Left kidney (tissue), 2 donors: Measurements from ENCODE around the gene WDR70. TPM values are rescaled to one million over a fixed set of nuclear protein-coding genes. Genes with fewer than 3 reads are reported as not detected.
"Not testable (repeated sequence)": the region's sequence is repeated elsewhere in the genome, so short reads cannot be mapped to it uniquely, and the experiment has no call there.

Experiments
- DNase-seq: peaks from one replicate; pipeline ENCODE4 v3.0.0-alpha.2; 2013
- polyA plus RNA-seq: library from polyadenylated mRNA; unstranded; fragments of 120-200 nt; gene quantifications from one replicate; pipeline ENCODE4 v1.2.1, GENCODE V29; 2013; ENCODE audit not compliant: insufficient read length

The WDR70 gene
- polyA plus RNA-seq, 1 donor: 56.7 TPM

DNA sequence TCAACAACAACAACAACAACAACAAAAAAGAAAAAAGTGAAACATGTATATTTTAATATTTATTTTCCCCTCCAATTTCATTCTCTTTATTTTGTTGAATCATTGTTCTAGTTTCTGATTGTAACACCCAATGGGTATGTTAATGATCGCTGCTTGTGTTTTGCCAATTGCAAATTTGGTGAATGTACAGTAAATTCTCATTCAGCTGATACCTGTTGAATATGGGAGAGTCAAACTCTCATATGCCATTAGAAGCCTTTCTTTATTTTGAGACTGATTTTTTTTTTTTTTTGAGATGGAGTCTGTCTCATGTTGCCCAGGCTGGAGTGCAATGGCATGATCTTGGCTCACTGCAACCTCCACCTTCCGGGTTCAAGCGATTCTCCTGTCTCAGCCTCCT lies 72.9 kb downstream of the WDR70 start:
- not testable (repeated sequence) for DNase-seq

DNA sequence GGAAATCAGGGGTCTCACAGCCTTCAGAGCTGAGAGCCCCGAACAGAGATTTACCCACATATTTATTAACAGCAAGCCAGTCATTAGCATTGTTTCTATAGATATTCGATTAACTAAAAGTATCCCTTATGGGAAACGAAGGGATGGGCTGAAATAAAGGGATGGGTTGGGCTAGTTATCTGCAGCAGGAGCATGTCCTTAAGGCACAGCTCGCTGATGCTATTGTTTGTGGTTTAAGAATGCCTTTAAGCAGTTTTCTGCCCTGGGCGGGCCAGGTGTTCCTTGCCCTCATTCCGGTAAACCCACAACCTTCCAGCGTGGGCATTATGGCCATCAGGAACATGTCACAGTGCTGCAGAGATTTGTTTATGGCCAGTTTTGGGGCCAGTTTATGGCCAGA lies 74.1 kb downstream of the WDR70 start:
- not testable (repeated sequence) for DNase-seq

DNA sequence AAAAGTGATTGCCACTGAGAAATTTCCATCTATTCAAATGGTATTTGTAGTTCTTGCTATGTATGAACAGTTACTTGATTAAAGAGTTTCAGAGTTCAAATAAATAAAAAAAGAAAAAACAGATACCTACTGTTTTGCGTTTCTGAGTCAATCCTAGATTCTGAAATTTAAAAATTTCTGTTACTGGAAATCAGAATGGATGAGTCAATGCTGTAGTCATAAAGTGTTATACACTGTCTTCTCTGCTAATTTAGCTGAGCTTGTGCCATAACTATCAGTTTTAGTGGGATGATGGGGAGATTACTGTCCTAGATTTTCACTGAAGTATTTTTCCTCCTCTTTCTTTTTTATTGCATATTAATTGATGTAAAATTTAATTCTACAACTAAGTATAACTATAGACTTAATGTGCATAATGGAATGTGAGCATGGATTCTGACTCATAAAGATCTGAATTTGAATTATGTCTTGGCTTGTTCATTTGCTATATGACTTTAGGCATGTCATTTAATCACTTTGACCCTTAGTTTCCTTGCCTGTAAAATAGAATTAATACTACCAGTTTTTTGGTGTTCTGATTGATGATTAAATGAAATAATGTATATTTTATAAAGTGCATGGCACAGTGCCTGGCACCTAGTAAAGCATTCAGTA lies 75.4 kb downstream of the WDR70 start:
- DNase-seq: not testable (repeated sequence)

DNA sequence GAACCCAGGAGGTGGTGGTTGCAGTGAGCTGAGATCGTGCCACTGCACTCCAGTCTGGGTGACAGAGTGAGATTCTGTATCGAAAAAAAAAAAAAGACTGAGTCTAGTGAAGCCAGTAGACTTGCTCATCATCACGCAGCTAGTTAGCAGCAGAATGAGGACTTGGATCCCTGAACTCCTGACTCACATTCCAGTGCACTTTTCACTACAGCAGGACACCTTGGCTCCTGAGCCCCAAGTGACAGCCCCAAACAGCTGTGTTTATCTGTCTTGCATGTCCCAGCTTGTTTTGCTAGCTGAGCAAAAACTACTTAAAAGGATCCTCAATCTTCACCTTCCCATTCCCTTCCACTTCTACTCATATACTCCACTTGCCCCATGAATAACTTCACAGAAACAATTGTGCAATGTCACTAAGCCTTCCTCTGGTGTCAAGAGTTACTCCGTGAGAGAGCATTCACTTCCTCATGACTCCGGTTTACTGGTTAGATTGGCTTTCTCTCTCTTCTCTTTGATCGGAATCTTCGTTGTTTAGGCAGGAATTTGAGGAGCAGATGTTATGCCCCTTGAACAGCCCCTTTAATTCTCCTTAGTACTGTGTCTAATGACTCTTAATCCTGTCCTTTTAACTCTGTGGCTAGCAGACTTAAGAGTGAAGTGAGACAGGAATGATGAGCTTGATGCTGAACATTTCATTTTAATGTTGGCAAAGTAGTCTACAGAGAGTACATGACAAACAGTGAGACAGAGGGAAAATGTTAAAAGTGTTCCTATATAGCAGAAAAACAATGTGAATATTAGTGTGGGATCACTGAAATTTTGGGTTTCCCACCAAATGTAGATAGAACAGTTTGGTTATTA lies 84.3 kb downstream of the WDR70 start:
- DNase-seq: not testable (repeated sequence)

DNA sequence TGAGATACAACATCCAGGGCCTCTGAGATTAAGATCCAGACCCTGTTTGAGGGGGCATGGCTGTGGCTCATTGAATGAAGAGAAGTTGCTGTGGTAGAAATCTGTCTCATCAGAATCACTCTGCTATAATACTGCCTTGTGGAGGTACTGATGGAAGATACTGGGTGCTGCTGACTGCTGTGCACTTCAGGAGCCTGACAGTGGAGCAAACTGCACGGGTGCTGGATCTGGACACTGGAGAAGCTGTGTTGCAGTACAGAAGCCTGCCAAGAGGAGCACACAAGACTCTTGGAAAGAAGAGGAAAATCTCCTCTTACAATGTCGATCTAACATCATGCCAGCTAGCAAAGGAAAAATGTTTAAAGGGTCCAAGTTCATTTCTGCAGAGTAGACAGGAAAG lies 85.5 kb downstream of the WDR70 start:
- not testable (repeated sequence) for DNase-seq

DNA sequence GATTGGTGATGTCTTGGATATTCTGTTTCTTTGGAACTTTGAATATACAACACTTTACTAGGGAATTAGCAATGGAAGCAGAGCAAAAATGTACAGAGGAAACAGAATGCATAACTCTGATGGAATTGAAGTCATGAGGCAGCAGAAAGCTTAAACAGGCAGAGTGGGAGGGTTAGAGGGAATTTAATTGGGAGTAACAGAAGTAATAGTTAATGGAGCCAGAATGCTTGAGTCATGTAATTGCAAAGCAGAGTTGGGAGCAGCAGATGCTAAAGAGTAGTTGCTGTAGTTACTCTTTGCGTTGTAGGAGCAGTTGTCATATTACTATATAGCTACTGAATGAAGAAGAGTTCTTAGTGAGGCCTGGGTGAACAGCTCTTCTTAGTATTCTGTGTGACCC lies 90.3 kb downstream of the WDR70 start:
- not testable (repeated sequence) for DNase-seq

DNA sequence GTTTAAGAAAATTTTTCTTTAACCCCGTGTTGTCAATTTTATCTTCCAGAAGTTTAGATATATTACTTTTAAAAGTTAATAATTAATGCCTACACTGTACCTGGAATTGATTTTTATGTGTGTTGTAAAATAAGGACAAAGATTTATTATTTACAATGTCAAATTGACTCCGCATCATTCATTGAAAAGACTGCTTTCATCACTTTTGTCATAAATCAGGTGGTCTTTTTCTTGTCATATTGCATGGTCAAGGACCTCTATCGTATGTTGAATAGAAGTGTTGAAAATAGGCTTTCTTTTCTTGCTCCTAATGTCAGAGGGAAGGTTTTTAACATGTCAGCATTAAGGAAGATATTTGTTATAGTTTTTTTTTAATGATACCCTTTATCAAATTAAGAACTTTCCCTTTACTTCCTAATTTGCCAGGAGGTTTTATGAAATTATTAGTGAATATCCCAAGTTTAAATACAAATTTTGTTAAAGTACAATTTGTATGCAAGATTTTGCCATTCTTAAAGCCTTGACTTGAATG lies 92.6 kb downstream of the WDR70 start:
- no peak for DNase-seq

DNA sequence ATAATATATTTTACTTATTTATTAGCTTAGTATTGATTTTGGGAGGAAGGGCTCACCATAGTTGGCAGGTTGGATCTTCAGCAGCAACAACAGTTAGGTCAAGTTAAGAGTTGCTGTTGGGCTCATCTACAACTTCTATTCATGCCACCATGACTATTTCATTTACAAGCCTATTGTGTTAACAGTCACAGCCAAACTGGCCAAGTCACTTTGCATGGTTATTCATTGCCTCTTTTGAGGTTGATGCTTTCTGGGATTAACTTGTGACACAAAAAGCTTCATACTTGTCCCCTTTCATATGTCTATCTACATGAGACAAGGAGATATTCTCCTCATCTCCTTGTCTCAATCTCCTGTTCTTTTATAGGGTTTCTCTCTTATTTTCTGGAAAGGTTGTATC lies 98.3 kb downstream of the WDR70 start:
- DNase-seq: no peak

DNA sequence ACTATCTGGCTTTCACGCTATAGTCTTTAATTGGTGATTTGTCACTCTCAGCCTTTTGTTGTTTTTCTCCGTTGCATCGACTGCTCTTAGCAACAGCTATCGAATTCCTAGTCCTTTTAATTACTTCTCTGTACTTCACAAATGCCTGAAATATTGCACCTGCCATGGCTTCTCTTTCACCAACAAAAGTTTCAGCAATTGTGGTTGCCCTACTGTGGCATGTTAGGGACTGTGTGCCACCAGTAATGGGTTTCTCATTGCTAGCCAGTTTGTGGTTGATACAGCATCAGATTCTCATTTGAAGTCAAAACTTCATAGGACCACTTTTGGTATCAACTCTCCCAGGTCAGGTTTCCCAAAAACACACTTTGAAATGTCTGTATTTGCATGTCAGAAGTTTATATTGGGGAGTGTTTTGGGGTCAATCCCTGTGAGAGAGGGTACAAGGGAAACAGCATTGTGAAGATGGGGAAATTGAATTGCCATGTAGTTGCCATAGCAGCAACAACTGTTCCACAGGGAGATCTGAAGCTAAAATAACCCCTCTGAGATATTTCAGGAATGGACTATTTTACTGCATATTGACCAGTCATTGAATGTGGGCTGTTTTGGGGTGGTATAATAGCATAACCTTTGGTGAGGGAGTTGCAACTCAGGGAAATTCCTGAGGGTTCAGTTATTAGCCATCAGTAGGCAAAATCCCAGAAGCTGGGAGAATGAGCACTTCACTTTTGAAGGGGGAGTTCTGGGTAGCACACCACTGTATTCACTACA lies 99.2 kb downstream of the WDR70 start:
- DNase-seq: peak; percentile 11

DNA sequence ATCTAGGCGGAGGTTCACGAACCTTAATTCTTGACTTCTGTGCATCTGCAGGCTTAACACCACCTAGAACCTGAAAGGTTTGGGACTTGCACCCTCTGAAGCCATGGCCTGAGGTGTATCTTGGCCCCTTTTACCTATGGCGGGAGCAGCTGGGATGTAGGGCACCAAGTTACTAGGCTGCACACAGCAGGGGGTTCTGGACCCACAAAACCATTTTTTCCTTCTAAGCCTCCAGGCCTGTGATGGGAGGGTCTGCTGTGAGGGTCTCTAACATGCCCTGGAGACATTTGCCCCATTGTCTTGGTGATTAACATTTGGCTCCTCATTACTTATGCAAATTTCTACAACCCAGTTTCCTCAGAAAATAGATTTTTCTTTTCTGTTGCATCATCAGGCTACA lies 102.3 kb downstream of the WDR70 start:
- DNase-seq: not testable (repeated sequence)

DNA sequence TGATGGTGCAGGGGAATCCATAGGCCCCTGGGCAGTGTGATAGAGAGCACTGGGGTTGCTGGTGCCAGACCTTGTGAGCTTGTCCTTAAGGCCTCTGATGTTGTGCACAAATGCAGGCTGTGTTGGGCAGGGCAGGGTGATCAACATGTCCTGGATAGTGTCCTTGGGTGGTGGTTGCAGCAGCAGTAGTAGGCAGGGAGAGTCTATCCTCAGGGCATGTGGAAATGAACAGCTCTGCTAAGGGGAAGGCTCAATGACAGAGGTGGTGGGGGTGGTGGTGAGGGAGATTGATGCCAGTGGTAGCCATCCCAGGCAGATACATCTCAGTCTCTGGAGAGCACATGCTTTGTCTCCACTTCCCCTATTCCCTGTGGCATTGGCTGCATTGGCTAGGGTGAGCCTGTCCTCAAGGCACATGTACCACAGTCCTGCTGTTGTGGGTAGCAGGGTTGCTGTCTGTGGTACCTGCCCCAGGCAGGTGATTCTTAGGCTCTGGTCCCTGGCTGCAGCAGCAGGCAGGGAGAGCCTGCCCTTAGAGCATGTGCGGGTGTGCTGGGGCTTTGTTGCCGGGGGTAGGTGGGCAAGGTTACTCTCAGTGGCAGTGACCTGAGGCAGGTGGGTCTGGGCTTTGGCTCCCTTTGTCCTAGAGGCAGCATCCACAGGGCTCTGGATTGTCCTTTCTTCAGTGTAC lies 111.1 kb downstream of the WDR70 start:
- DNase-seq: no peak

DNA sequence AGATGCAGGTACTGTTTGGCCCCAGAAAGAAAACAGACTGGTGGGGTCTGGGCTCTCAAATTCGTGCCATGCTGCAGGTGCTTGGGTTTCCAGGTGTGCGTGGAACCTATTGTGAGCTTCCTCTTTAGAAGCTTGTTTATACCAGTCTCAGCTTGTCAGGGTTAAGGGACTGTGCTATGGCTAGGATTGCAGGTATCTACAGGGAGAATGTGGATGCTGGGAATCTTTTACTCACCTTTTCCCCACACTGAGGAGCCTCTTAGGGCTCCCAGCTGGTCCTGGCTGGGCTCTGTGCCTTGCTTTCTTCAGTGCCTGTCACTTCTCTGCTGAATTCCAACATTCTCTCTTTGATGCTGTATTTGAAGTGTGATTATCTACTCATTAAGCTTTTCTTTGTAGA lies 111.8 kb downstream of the WDR70 start:
- DNase-seq: no peak

DNA sequence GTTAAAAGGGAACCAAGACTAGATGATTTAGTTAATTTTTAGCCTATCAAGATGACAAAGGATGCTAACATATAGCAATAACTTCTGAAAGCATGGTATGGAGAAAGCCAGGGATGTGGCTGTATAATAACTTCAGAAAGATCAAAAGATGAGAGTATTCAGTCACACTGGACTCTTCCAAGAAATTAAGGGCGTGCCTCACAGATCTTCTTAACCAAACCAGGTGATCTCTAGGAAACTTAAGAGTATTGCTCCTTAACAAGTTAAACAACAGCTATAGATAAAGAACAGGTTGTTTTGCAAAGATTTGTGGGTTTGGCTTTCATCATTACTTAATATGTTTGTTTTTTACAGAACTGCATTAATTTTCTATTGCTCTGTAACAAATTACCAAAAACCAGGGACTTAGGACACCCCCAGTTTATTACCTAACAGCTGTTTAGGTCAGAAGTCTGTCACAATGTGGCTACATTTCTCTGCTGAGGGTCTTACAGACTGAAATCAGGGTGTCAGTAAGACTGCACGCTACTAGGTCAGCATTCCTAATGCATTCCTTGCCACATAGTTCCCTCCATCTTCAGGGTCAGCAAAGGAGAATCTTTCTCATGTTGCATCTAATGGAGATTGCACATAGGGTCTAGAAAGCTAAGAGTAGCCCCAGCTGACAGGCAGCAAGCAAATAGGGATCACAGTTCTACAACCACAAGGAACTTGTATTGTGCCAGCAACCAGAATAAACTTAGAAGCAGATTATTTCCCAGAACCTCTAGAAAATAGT lies 113.8 kb downstream of the WDR70 start:
- DNase-seq: no peak

DNA sequence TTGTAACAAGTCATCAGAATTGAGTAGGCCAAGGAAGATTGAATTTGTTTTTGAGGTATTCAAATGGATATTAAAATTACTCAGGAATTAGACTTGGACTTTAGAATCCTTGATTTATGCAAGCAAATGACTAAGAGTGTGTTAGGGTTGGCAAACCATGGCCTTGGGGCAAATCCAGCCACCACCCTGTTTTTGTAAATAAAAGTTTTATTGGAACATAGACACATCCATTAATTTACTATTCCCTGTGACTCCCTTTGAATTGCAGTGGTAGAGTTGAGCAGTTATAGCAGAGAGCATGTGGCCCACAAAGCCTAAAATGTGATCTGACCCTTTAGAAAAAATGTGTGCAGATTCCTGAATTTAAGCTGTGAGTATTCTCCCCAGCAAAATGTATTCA lies 115.6 kb downstream of the WDR70 start:
- DNase-seq: no peak

DNA sequence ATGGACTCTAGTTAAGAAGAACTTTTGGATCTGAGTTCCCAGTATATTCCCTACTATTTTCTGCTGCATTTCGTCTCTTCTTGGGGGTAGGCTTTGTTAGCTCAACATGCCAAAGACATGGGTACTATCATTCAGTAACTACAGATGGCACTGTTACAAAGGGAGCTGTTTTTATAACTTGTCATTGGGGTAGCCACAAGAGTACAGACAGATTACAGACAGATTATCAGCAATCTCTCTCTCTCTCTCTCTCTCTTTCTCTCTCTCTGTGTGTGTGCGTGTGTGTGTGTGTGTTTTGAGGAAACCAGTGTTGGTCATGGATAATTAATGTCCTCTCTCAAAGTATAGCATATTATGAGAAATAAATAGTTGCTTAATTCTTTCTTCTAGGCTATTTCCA lies 116.1 kb downstream of the WDR70 start:
- no peak for DNase-seq

DNA sequence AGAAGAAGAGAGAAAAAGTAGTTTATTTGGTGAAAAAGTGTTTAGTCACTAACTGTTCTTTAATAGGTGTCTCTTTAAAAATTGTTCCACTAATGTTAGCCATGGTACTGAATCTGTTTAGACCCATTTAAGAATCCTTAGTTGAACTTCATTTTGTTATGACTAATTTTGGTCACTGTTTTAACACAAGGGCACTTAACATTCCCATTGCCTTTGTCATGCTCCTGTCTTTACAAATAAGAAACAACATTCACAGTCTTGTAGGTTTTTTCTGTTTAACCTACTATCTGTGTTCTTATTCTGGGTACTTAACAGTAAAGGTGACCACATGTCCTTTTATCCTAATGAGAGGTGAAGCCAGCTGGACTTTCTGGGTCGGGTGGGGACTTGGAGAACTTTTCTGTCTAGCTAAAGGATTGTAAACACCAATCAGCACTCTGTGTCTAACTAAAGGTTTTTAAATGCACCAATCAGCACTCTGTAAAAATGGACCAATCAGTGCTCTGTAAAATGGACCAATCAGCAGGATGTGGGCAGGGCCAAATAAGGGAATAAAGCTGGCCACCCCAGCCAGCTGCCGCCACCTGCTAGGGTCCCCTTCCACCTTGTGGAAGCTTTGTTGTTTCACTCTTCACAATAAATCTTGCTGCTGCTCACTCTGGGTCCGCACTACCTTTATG lies 116.7 kb downstream of the WDR70 start:
- DNase-seq: no peak

DNA sequence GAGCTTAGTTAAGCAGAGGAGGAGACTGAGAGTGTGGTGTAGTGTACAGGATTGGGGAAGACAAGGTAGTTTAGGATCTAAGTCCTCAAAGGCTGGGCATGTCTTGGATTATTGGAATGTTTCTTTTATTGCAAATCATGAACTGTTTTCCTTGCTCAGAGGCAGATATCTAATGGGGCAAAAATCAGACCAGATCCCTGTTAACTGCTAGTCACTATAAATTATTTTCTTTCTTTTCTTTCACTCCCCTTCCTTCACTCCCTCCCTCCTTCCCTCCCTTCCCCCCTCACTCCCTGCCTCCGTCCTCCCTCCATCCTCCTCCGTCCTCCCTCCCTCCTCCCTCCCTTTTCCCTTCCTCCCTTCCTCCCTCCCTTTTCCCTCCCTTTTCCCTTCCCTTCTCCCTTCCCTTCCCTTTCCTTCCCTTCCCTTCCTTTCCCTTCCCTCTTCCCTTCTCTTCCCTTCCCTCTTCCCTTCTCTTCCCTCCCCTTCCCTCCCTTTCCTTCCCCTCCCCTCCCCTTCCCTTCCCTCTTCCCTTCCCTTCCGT lies 117.9 kb downstream of the WDR70 start:
- no peak for DNase-seq

DNA sequence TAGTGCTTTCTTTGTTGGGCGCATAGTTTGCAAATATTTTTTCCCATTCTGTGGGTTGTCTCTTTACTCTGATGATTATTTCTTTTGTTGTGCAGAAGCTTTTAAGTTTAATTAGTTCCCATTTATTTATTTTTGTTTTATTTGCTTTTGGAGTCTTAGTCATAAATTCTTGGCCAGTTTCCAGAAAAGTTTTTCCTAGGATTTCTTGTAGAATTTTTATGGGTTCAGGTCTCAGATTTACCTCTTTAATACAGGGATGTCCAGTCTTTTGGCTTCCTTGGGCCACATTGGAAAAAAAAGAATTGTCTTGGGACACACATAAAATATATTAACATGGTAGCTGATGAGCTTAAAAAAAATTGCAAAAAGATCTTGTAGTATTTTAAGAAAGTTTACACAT lies 122.0 kb downstream of the WDR70 start:
- no peak for DNase-seq

DNA sequence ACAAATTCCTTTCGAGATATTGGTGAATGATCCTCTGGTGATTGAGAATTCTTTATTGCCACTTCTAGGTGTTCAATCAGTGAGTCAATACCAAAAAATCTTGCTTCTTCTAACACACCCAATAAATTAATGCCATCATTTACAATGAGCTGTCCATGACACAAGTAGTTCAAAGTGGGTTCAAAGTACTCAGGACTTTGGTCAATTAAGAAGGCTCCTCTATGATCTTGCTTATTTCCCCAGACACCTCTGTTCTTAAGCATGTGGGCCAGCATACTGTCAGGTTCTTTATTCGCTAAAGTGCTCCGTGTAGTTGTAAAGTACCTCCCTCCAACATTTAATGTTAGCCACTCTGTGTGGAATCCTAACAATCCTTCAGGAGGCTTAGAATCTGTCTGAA lies 127.1 kb downstream of the WDR70 start:
- DNase-seq: no peak

DNA sequence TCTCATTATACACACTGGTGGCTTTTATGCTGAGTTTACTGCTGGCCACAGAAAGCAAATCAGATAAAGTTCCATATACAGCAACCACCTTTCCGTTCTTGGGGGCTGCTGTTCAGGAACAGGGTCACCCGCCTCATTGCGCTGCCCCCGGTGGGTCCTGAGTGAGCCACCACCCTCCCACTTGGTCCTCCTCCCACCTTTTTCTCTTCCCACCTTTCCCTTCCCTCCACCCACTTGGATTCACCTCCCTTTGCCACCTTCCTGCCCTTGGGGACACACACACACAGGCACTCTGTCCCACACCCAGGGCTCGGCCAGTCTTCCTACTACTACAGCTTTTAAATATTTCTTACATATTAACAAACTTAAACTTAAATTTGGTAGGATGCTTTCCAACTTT lies 127.6 kb downstream of the WDR70 start:
- DNase-seq: no peak
